KOPT-K1 (cell line): ENCODE data around the gene LIMS1.

Source experiments
- H3K27ac ChIP-seq: fragments of 200-600 bp; sonication (generic); 2 replicates; pipeline ENCODE4 v1.5.1; 2016; ENCODE audit warnings: antibody characterized with exemption, mild to moderate bottlenecking, low read depth, low read length; ENCODE audit not compliant: poor library complexity, severe bottlenecking
- H3K36me3 ChIP-seq: fragments of 200-600 bp; sonication (generic); 2 replicates; pipeline ENCODE4 v1.5.1; 2017; ENCODE audit warnings: antibody characterized with exemption, mild to moderate bottlenecking, low read length, moderate library complexity; ENCODE audit not compliant: insufficient read depth
- H3K9me3 ChIP-seq: fragments of 200-600 bp; sonication (generic); 2 replicates; pipeline ENCODE4 v1.5.1; 2017; ENCODE audit warnings: antibody characterized with exemption, low read length, mild to moderate bottlenecking; ENCODE audit not compliant: insufficient read depth, poor library complexity, severe bottlenecking

Gene LIMS1

DNA sequence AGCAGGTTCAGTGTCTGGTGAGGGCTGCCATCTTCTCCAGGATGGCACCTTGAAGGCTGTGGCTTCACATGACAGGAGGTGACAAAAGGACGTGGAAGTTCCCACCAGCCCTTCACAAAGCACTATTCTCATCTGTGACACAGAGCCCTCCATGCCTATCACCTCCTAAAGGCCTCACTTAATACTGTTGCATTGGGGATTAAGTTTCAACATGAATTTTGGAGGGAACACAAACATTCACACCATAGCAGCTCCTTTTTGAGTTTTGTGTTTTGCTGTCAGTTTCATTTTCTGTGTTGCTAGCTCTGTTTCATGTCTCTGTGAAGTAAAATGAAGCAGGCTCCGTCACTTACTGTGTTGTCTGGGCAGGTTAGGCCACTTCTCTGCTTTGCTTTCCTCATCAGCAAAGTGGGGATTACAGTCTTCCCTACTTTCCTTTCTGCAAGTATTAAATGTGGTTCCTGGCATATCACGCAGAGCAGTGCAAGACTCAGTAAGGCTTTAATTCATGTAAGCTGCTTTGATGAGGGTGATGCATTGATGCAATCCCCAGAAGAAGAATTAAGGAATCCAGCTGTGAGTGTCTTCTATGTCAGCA, 31.6 kb downstream of the LIMS1 start:
- Histone ChIP-seq H3K27ac (no peak overlapping the region), H3K36me3 (no peaks in the 10 kb centered on the region), H3K9me3 (no peaks in the 10 kb centered on the region)

DNA sequence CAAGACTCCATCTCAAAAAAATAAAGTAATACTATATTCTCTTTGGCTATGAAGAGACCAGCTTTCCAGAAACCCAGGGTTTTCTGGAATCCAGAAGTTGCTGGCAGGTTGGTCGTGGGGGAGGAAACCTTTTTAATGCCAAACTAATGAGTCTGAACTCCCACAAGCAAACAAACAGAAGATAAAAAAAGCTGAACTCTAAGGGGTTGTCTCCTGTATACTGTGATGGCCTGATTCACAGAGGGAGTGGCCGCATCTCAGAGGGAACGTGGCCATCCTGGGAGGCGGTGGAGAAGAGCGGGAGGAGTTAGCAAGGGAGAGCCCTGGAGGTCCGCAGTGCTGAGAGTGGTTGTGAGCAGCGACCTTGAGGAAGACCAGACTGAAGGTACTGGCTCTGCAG, 36.1 kb downstream of the LIMS1 start:
- Histone ChIP-seq H3K27ac (no peak overlapping the region), H3K36me3 (no peaks in the 10 kb centered on the region), H3K9me3 (no peaks in the 10 kb centered on the region)

DNA sequence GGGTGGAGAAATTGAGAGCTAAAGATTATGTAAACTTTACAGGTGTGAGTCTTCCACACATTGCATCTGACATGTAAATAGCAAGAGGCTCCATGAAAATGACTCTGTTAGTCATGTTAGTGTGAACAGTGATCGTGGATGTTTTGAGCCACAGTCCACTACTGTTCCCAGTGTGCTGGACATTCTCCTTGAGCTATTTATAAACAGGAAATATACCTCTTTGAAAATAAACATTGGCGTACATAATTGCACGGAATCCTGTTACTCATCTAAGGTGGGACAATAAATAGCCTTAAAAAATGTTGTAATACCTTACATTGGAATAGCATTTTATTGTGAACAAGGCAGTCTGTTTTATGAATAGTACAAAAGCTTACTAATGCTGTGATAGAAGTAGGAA, 37.0 kb downstream of the LIMS1 start:
- Histone ChIP-seq H3K27ac (no peak overlapping the region), H3K36me3 (no peaks in the 10 kb centered on the region), H3K9me3 (no peaks in the 10 kb centered on the region)

DNA sequence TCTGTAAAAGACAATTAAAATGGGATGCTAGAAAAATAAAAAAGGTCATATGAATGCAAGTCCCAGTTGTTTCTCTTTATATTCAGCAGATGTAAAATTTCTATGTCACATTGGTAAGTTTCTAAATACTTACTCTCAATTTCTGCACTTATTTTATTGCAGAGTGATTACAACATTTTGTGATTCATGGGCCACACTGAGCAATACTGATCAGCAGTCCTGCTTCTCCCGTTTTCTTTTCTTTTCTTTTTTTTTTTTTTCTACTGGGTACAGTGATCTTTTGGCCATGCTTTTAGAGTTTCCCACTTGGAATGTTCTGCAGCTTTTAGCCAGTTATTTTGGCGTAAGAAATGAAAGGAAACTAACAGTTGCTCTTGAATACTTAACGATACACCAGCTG, 38.8 kb downstream of the LIMS1 start:
- Histone ChIP-seq H3K36me3 (no peaks in the 10 kb centered on the region), H3K9me3 (no peaks in the 10 kb centered on the region), H3K27ac (no peak overlapping the region)

DNA sequence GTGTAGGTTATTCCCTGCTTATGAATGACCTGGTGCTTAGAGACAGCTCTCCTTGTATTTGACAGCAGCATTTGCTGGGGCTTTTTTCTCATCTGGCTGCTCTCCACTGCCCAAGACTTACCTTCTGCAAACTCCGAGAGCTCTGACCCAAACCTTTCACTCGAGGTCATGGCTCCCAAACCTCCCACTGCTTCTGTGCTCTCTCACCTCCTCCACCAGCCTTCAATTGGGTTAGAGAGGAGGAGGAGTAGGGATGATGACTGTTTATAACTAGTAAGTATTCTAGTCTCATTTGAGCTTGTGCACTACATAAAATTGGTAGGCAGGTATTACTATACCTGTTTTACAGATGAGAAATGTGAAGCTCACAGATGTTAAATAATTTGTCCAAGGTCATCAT, 40.1 kb downstream of the LIMS1 start:
- Histone ChIP-seq H3K9me3 (no peaks in the 10 kb centered on the region), H3K36me3 (no peaks in the 10 kb centered on the region), H3K27ac (no peak overlapping the region)

DNA sequence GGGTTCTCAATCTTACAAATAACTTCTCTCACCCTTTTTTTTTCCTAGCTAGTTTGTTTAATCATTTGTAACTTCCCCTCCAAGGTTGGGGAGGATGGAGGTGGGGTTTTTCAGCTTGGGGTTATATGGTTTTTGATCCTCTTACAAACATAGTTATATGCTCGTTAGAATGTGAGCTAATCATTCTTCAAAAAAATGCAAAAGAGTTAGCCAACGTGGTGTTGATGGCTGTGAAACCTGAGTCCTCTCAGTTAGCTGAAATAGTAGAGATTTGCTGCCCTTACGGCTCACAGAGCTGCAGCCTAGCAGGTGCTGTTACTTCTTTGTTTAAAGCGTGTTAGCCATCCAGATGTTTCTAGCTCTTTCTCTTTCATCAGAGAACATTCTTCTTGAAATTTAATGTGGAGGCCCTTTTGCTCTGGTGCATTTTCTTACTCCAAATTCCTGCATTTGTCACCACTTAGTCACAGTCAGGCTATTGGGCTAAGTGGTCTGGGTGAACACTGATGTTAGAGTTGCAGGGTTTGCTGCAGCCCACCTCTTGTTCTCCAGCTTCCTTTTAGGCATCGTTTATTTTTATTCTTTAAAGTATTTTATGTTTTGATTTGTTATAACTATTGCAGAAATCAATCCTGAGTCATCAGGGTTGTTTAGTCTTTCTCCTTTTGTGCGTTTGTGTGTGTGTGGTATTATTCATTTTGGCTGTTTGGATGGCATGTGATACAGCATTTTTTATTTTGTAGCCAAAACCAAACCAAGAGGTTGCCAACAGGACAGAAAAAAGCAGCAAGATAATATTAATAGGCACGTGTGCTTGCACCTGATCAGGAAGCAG, 41.1 kb downstream of the LIMS1 start:
- Histone ChIP-seq H3K36me3 (no peaks in the 10 kb centered on the region), H3K27ac (no peak overlapping the region), H3K9me3 (no peaks in the 10 kb centered on the region)

DNA sequence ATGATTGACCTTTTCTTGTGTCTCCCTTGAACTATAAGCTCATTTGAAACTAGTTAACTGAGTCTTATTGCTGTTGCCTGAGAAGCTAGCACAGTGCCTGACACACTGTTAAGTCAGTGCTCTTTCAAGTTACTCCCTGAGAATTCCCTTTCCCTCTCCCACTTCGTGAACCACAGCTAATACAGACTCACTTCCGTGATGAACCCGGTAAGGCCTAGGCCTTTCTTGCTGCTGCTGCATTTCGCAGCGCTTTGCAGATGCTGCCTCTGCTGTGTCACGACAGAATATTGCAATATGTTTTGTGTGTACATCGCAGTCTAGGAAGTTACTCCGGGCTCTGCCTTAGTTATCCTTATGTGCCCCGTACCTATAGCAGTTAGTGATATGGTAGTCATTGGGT, 42.8 kb downstream of the LIMS1 start:
- no peak overlapping the region for H3K27ac ChIP-seq
- H3K9me3 ChIP-seq = no peaks in the 10 kb centered on the region
- H3K36me3 ChIP-seq = no peaks in the 10 kb centered on the region

DNA sequence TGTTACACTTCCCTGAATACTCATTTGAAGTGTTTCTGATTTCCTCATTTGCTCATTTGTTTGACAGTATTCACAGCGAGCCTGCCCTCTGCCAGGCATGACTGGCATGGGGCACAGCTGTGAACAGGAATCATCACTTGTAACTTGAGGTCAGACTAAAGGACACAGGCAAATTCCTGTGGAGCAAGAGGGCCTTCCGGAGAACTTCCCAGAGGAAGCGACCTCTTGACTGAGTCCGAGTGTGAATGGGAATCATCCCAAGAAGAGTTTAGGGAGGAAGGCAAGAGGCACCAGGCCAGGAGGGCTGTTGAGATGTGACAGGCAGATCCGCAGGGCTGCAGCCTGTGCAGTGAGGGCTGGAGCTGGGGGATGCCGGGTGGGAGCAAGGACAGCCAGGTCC, 45.4 kb downstream of the LIMS1 start:
- Histone ChIP-seq H3K9me3 (no peaks in the 10 kb centered on the region), H3K36me3 (no peaks in the 10 kb centered on the region), H3K27ac (no peak overlapping the region)

DNA sequence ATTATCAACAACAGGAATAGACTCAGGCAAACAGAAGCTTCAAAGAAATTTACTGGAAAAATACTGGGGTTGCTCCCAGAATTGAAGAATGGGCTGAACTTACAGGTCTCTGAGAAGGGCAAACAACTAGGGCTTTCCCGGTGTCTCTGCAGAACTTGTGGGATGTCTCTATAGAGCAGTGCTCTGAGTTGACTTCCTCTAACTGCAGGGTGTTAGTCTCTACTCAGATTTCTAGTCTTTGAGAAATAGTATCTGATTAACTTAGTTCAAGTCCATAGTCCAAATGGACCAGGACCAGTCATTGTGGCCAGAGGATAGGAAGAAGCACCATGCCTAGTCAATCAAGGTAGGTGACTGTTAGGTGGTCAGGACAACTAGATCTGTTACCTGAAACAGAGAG, 45.8 kb downstream of the LIMS1 start:
- Histone ChIP-seq H3K27ac (no peak overlapping the region), H3K9me3 (no peaks in the 10 kb centered on the region), H3K36me3 (no peaks in the 10 kb centered on the region)

DNA sequence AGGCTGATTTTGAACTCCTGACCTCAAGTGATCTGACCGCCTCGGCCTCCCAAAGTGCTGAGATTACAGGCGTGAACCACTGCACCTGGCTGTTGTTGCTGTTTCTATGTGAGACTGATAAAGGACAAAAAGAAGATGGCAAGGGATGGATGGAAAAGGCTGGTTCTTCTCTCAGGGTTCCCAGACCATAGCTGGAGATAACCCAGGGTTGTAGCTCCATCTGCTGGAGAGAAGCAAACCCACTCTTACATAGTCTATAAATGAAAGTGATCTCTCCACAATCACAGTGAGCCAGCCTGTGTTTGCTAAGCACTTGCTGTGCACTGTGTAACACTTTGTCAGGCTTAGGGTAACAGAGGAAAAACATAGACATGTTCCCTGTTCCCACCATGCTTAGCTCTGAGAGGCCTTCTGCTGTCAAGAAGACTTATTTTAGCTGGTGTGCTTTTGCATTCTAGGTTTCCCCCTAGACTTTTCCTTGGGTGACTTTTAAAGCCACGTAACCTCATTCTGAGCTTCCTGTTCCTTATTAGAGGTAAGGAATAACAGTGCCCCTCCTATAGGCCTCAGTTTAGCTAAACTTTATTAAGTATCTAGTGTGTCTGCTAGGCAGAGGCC, 49.7 kb downstream of the LIMS1 start:
- no peaks in the 10 kb centered on the region for H3K36me3 ChIP-seq
- H3K9me3 ChIP-seq = no peaks in the 10 kb centered on the region
- H3K27ac ChIP-seq = no peak overlapping the region

DNA sequence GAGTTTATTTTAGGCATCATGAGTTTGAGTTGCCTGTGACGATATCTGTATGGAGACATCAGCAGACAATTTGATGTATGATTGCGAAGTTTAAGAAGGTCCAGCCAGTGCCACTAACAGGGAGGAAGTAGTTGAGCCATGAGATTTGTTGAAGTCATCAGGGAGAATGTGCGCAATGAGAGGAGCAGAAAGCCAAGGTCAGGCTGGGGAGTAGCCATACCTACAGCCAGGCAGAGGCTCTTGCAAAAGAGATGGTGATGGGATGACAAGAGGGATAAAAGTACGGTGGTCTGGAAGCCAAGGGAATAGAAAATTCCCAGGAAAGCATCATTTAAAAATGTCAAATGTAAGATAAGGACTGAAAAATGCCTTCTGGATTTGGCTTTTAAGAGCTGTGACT, 51.2 kb downstream of the LIMS1 start:
- H3K27ac ChIP-seq = no peak overlapping the region
- no peaks in the 10 kb centered on the region for H3K36me3 ChIP-seq
- H3K9me3 ChIP-seq = no peaks in the 10 kb centered on the region

DNA sequence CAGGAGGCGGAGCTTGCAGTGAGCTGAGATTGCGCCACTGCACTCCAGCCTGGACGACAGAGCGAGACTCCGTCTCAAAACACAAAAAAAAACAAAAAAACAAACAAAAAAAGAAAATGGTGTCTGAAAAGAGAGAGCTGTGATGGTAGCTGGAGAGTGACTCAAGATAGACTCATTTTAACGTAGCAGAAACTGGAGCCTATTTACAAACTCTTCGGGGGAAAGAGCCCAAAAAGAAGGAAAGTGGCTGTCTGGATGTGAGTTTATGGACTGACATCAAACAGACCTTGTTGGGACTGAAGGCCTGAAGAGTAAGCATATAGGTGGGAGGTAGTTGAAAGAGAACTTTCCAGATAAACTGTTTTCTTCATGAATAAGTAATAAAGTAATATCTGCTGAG, 51.8 kb downstream of the LIMS1 start:
- H3K27ac ChIP-seq = no peak overlapping the region
- H3K9me3 ChIP-seq = no peaks in the 10 kb centered on the region
- no peaks in the 10 kb centered on the region for H3K36me3 ChIP-seq

DNA sequence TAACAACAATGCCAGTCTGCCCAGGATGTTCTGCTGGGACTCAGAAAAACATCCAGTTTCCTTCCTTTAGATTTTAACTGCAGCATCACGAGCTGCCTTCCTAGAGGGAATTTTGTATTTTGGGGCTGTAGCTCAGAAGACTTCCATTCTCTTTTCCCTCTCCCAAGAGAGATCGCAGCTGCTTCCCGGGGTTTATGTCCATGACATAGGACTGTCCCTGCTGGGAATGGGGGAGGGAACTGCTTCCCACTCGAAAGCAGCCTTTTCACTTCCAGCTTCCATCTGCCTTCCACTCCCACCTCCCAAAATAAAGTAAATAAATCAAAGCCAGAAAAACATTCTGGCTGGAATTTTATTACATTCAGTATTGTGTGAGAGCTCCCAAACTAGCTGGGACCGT, 52.4 kb downstream of the LIMS1 start:
- H3K36me3 ChIP-seq = no peaks in the 10 kb centered on the region
- no peaks in the 10 kb centered on the region for H3K9me3 ChIP-seq
- no peak overlapping the region for H3K27ac ChIP-seq

DNA sequence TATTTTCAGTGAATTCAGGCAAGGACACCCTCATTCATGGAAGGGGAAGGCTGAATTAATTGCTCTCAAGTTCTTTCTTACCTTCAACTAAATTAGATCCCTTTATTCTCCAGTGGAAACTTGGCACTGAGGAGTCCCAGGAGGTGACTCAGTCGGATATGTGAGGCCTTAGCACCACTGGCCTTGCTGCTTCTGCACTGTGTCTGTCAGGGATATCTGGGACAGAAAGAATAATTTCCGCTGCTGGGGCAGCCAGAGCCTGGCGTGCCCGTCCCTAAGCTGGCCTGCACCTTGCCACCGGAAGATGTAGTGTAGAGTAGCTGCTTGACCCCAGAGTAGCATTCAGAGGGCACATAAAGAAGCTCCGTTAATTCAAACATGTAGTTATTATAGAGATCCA, 53.4 kb downstream of the LIMS1 start:
- no peak overlapping the region for H3K27ac ChIP-seq
- no peaks in the 10 kb centered on the region for H3K9me3 ChIP-seq
- no peaks in the 10 kb centered on the region for H3K36me3 ChIP-seq

DNA sequence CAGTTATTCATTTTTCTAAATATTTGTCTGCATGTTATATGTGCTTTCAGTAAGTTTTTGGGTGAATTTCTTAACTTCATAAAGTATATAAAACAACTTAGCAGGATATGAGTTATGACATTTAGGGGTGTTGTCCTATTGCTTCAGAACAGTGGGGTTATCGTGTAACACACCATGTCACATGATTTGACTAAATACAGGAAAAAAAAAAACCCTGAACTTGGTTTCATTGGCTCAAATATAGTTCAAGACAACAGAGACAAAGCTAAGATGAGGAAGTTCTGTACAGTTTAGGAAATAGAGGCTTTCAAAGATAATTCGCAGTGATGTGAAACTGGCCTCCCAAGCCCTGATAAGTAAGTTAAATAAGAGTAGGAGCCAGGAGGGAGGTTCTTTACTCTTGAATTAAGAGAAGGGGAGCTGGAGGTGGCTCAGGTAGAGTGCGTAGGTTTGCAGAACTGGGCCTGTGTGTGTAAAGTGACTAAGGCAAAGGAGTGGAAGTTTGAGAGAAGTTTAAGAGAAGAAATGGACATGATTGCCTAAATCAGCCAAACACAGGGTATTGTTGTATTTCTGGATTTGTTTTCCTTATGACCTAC, 53.9 kb downstream of the LIMS1 start:
- H3K27ac ChIP-seq = no peak overlapping the region
- H3K36me3 ChIP-seq = no peaks in the 10 kb centered on the region
- H3K9me3 ChIP-seq = no peaks in the 10 kb centered on the region
